22Rv1 (cell line): ENCODE results near the gene FILIP1L.

Source experiments
- H3K27ac ChIP-seq: fragments of 450-650 bp; 2 replicates; pipeline ENCODE4 v1.5.1; 2017
- ZFX ChIP-seq: fragments of 450-650 bp; IDR thresholded peaks from 2 replicates; pipeline ENCODE4 v1.6.1; 2017; ENCODE audit warnings: antibody characterized with exemption, borderline replicate concordance
- TF ChIP-seq, protein P1 (sequence below): fragments of 450-650 bp; IDR thresholded peaks from 2 replicates; pipeline ENCODE4 v1.5.1; 2017; ENCODE audit warnings: mild to moderate bottlenecking

The FILIP1L gene

DNA sequence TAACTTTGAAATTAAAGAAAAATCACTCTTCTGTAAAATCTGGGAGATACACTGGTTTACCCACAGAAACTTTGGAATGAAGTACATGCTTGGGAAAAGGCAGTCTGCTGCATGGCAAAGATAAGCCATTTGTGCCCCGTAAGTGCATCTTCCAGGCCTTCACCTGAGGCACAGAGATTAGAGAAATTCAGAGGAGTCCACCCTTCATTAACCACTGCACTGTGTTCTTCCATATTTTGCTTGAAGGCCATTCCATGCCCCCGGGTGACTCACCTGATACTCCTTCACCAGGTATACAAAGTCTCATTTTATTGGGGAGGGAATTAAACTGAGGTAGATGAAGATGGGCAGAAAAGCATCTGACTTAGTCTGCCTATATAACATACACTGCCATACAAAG, 243.6 kb downstream of the FILIP1L start:
- H3K27ac ChIP-seq, result no peak overlapping the region
- TF ChIP-seq, protein P1, sequence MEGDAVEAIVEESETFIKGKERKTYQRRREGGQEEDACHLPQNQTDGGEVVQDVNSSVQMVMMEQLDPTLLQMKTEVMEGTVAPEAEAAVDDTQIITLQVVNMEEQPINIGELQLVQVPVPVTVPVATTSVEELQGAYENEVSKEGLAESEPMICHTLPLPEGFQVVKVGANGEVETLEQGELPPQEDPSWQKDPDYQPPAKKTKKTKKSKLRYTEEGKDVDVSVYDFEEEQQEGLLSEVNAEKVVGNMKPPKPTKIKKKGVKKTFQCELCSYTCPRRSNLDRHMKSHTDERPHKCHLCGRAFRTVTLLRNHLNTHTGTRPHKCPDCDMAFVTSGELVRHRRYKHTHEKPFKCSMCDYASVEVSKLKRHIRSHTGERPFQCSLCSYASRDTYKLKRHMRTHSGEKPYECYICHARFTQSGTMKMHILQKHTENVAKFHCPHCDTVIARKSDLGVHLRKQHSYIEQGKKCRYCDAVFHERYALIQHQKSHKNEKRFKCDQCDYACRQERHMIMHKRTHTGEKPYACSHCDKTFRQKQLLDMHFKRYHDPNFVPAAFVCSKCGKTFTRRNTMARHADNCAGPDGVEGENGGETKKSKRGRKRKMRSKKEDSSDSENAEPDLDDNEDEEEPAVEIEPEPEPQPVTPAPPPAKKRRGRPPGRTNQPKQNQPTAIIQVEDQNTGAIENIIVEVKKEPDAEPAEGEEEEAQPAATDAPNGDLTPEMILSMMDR, result no peak
- TF ChIP-seq ZFX, result no peak

DNA sequence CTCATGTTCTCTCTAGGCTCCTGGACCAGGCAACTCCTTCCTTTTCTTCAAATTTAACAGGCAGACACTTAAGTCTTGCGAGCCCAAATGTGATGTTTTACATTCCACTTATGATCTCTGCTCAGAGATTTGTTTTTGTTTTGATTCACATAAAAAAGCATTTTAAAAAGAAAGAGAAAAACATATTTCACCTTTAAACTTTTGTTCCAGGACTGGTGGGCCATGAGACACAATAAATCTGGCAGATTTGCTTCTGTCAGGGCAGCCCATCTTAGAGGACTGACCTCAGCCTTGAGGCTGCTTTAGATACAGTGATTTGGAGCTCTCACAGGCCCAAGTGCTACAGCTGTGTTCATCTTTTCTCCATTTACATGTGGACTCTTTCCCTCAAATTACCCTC, 244.7 kb downstream of the FILIP1L start:
- H3K27ac ChIP-seq, result no peak overlapping the region
- TF ChIP-seq, protein P1, result no peak
- no peak for TF ChIP-seq ZFX

DNA sequence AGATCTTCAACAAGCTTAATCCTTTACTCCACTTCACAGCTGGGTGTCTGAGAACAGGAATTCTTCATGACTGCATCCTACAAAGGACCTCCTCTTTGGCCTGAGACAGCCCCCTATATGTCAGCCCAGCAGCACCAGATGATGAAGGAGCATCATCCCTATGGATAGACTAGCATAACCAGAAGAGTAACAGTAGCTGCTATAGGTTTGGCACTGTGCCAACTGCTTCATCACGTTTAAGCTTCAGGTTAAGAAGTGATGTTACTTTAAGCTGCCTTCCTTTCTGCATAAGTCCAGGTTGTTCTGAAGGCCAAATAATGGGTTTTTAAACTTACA, 246.0 kb downstream of the FILIP1L start:
- TF ChIP-seq, protein P1, result no peak
- TF ChIP-seq ZFX, result no peak
- no peak overlapping the region for H3K27ac ChIP-seq

DNA sequence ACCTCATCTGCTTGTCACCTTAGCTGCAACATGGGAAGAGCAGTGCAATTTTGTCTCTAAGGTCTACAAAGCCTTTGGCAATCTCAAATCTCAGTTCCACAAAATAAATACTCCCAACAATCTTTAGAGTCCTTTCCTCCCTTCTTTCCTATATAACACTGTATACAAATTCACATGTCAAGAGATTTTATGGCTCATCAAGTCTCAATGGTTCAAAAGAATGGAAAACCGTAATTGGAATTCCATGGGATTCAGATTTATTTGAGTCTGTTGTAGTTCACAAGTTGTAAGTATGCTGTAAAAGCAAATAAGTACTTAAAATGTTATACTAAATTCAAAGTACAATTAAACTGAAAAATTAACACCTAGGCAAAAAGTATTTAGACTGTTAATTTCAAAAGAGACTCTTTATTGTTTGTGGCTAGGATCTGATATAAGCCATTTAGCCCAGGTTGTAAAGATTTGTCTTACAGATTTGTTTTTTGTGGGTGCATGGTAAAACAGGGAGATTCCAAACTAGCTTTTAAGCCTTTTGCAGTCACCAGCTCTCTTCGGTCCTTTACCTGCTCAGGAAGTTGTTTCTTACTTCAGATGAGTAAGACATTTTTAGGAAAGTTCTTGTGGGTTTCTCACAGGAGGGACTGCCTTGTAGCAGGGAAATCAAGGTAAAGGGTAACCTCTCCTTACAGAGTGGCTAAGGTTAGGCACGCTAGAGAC, 246.5 kb downstream of the FILIP1L start:
- no peak overlapping the region for H3K27ac ChIP-seq
- TF ChIP-seq ZFX, result no peak

DNA sequence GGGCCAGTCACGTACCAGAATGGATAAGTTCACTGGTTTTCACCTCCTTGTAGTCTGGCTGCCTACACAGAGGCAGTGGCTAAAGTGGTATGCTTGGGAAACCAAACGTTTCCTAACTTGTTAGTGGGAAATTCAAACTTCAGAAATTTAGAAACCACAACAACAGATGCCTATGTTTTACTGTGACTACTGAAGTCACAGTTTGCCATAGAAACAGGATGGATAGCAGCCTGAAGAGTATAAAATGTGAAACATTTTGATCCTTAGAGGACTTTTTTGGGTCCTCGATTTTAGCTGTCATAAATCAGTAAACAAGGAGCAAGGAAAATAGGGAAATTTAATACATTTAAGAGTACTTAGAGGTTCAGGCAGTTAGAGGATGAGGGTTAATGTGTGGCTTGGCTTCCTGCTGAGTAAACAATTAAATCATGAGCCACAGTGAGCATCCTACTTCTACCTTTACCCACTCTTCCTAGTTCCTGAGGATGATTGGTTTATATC, 248.0 kb downstream of the FILIP1L start:
- TF ChIP-seq ZFX, result no peak
- TF ChIP-seq, protein P1, result no peak
- no peak overlapping the region for H3K27ac ChIP-seq

DNA sequence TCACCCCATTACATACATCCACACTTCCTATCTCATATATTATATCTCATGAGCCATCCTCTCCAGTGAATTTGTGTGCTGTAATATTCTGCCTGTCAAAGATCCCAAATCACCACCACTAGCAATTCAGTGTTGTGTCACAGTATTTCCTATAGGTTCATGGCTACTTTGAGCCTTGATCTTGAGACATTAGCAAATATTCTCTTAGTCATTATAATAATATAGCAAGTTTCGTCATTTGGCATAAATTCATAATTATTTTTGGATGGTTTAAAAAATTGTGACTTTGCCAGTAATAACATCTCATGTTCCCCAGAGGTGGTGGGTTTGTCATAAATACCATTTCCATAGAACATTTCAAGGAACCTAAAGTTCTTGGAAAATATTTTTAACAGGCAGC, 249.0 kb downstream of the FILIP1L start:
- no peak overlapping the region for H3K27ac ChIP-seq
- TF ChIP-seq, protein P1, result no peak
- no peak for TF ChIP-seq ZFX

DNA sequence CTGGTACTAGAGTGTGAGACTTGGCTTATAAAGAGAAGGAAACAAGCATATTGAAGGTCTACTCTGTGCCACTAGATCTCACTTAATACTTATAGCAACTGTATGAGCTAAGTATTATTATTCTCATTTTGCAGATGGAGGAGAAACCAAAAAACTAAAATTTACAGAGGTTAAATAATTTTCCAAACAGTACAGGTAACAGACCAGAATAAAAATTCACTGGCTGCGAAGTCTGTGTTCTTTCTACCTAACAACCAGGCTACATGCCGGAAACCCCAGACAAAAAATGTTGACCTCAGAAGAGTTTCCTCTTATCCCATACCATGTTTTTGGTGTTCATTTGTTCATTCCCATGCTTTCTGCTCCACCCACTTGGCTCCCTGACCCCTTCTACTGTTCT, 250.0 kb downstream of the FILIP1L start:
- no peak overlapping the region for H3K27ac ChIP-seq

More for the DNA sequence above, 250.0 kb downstream of the FILIP1L start:
- TF ChIP-seq ZFX, result no peak
- TF ChIP-seq, protein P1, result no peak
